IPS-18c (cell line): ENCODE data around the gene FRMPD2.

Source experiments
- H3K4me3 ChIP-seq: 2 replicates; pipeline ENCODE4 v1.7.0; 2013; ENCODE audit warnings: low read depth, mild to moderate bottlenecking, low read length, moderate library complexity; ENCODE audit not compliant: insufficient read depth
- H3K9me3 ChIP-seq: one replicate; pipeline ENCODE4 v1.6.1; 2013; ENCODE audit warnings: mild to moderate bottlenecking, low read length, moderate library complexity; ENCODE audit not compliant: control insufficient read depth, insufficient read depth

FRMPD2 gene

GRCh38 chr10:48242171-48242904, 32.2 kb downstream of the FRMPD2 start:
- H3K4me3 ChIP-seq: no peak overlapping the region
- no peaks in the 10 kb centered on the region for H3K9me3 ChIP-seq

GRCh38 chr10:48241332-48241731, 33.2 kb downstream of the FRMPD2 start:
- peaks cover 1% of the 10 kb centered on the region for H3K9me3 ChIP-seq
- no peak overlapping the region for H3K4me3 ChIP-seq

- Histone ChIP-seq H3K9me3 (peaks cover 2% of the 10 kb centered on the region), H3K4me3 (no peak overlapping the region)
These were observed 34.3 kb downstream of the FRMPD2 start for GRCh38 chr10:48240196-48240595.

- H3K4me3 ChIP-seq: no peak overlapping the region
- H3K9me3 ChIP-seq: peaks cover 2% of the 10 kb centered on the region
These were observed 34.9 kb downstream of the FRMPD2 start for GRCh38 chr10:48239618-48240017.

GRCh38 chr10:48238826-48239520, 35.5 kb downstream of the FRMPD2 start:
- H3K9me3 ChIP-seq: peaks cover 2% of the 10 kb centered on the region
- H3K4me3 ChIP-seq: no peak overlapping the region

- Histone ChIP-seq H3K4me3 (no peak overlapping the region; the same call in 1 of the 2 replicates), H3K9me3 (peaks cover 2% of the 10 kb centered on the region)
These were observed 36.9 kb downstream of the FRMPD2 start for GRCh38 chr10:48237259-48238250.

- peaks cover 2% of the 10 kb centered on the region for H3K9me3 ChIP-seq
These were observed 38.3 kb downstream of the FRMPD2 start for GRCh38 chr10:48236199-48236621.

GRCh38 chr10:48235501-48235900, 39.0 kb downstream of the FRMPD2 start:
- Histone ChIP-seq H3K4me3 (no peak overlapping the region), H3K9me3 (peaks cover 2% of the 10 kb centered on the region)

More at GRCh38 chr10:48236199-48236621, 38.3 kb downstream of the FRMPD2 start:
- no peak overlapping the region for H3K4me3 ChIP-seq

GRCh38 chr10:48234787-48235186, 39.7 kb downstream of the FRMPD2 start:
- H3K9me3 ChIP-seq: peaks cover 2% of the 10 kb centered on the region
- H3K4me3 ChIP-seq: no peak overlapping the region

- H3K9me3 ChIP-seq: peaks cover 2% of the 10 kb centered on the region
These were observed 40.2 kb downstream of the FRMPD2 start for GRCh38 chr10:48234295-48234694.

GRCh38 chr10:48233559-48234005, 40.9 kb downstream of the FRMPD2 start:
- H3K9me3 ChIP-seq: peaks cover 2% of the 10 kb centered on the region

More at GRCh38 chr10:48234295-48234694, 40.2 kb downstream of the FRMPD2 start:
- no peak overlapping the region for H3K4me3 ChIP-seq

GRCh38 chr10:48232717-48233447, 41.6 kb downstream of the FRMPD2 start:
- Histone ChIP-seq H3K9me3 (peaks cover 2% of the 10 kb centered on the region), H3K4me3 (no peak overlapping the region)

More at GRCh38 chr10:48233559-48234005, 40.9 kb downstream of the FRMPD2 start:
- no peak overlapping the region for H3K4me3 ChIP-seq

- no peak overlapping the region for H3K4me3 ChIP-seq
- H3K9me3 ChIP-seq: peaks cover 2% of the 10 kb centered on the region
These were observed 42.7 kb downstream of the FRMPD2 start for GRCh38 chr10:48231699-48232315.

GRCh38 chr10:48231178-48231577, 43.3 kb downstream of the FRMPD2 start:
- H3K4me3 ChIP-seq: no peak overlapping the region
- no peaks in the 10 kb centered on the region for H3K9me3 ChIP-seq

GRCh38 chr10:48227213-48227612, 47.3 kb downstream of the FRMPD2 start:
- Histone ChIP-seq H3K4me3 (no peak overlapping the region), H3K9me3 (peaks cover 4% of the 10 kb centered on the region)

- Histone ChIP-seq H3K9me3 (peaks cover 4% of the 10 kb centered on the region), H3K4me3 (no peak overlapping the region)
These were observed 49.4 kb downstream of the FRMPD2 start for GRCh38 chr10:48224979-48225560.
